ENCODE measurements around the gene ZBTB46. TPM values are rescaled to one million over a fixed set of nuclear protein-coding genes. Genes with fewer than 3 reads are reported as not detected.

Gene ZBTB46
- polyA plus RNA-seq (2012; ENCODE audit: insufficient read length, low read depth) = 17.8 TPM

GRCh38 chr20:63830841-63831588 lies at the start of gene ZBTB46:
Gene ZBTB46 (minus strand): TSS chr20:63831264. CDS start chr20:63790757, 40,507 bp downstream.
- TF ChIP-seq POLR2AphosphoS5 (IDR thresholded peaks at IDR 0.05; ENCODE audit: low read depth, low read length) = no peak

GRCh38 chr20:63878899-63879663 lies 48.0 kb upstream of the ZBTB46 start:
- no peak for TF ChIP-seq SIN3A (IDR thresholded peaks at IDR 0.05; ENCODE audit: borderline replicate concordance, insufficient read depth, low read length)
- TF ChIP-seq POLR2AphosphoS5 (IDR thresholded peaks at IDR 0.05; ENCODE audit: low read depth, low read length) = no peak
- TF ChIP-seq REST (IDR thresholded peaks at IDR 0.05; ENCODE audit: insufficient read depth in 1 of 2, low read depth in 2 of 2, low read length in 2 of 2) = no peak
- no peak for TF ChIP-seq FOXP2 (optimal IDR thresholded peaks at IDR 0.05; ENCODE audit: borderline replicate concordance, extremely low read depth, extremely low read length, insufficient read depth)

GRCh38 chr20:63877755-63878470 lies 46.8 kb upstream of the ZBTB46 start:
- TF ChIP-seq SIN3A (IDR thresholded peaks at IDR 0.05; ENCODE audit: borderline replicate concordance, insufficient read depth, low read length) (no peak), POLR2AphosphoS5 (IDR thresholded peaks at IDR 0.05; ENCODE audit: low read depth, low read length) (no peak), FOXP2 (optimal IDR thresholded peaks at IDR 0.05; ENCODE audit: borderline replicate concordance, extremely low read depth, extremely low read length, insufficient read depth) (no peak), REST (IDR thresholded peaks at IDR 0.05; ENCODE audit: insufficient read depth in 1 of 2, low read depth in 2 of 2, low read length in 2 of 2) (no peak)

- TF ChIP-seq POLR2AphosphoS5 (IDR thresholded peaks at IDR 0.05; ENCODE audit: low read depth, low read length) (no peak), TAF1 (IDR thresholded peaks at IDR 0.05; ENCODE audit: borderline replicate concordance, insufficient read depth, low read length) (no peak), REST (IDR thresholded peaks at IDR 0.05; ENCODE audit: insufficient read depth in 1 of 2, low read depth in 2 of 2, low read length in 2 of 2) (no peak), FOXP2 (optimal IDR thresholded peaks at IDR 0.05; ENCODE audit: borderline replicate concordance, extremely low read depth, extremely low read length, insufficient read depth) (no peak), SIN3A (IDR thresholded peaks at IDR 0.05; ENCODE audit: borderline replicate concordance, insufficient read depth, low read length) (no peak)
Measured at GRCh38 chr20:63876489-63877036, 45.5 kb upstream of the ZBTB46 start.

GRCh38 chr20:63873477-63873971 lies 42.5 kb upstream of the ZBTB46 start:
- no peak for TF ChIP-seq POLR2AphosphoS5 (IDR thresholded peaks at IDR 0.05; ENCODE audit: low read depth, low read length)
- TF ChIP-seq FOXP2 (optimal IDR thresholded peaks at IDR 0.05; ENCODE audit: borderline replicate concordance, extremely low read depth, extremely low read length, insufficient read depth) = peak; percentile 52
- TF ChIP-seq SIN3A (IDR thresholded peaks at IDR 0.05; ENCODE audit: borderline replicate concordance, insufficient read depth, low read length) = no peak
- no peak for TF ChIP-seq TAF1 (IDR thresholded peaks at IDR 0.05; ENCODE audit: borderline replicate concordance, insufficient read depth, low read length)
